Parathyroid adenoma (tissue), 2 donors: ENCODE data around the gene TEX12.

Experiments
- H2AFZ ChIP-seq: fragments of 300-600 bp; sonication (generic); one replicate; pipeline ENCODE4 v1.7.0; 2017; ENCODE audit warnings: antibody characterized with exemption, mild to moderate bottlenecking
- H3K27ac ChIP-seq: fragments of 300-600 bp; sonication (generic); one replicate; pipeline ENCODE4 v1.7.0; 2017
- H3K27me3 ChIP-seq: fragments of 300-600 bp; sonication (generic); one replicate; pipeline ENCODE4 v1.7.0; 2017; ENCODE audit warnings: low read length; ENCODE audit not compliant: control insufficient read depth, insufficient read depth
- H3K36me3 ChIP-seq: fragments of 300-600 bp; sonication (generic); one replicate; pipeline ENCODE4 v1.7.0; 2017; ENCODE audit warnings: low read length; ENCODE audit not compliant: control insufficient read depth, insufficient read depth
- H3K4me1 ChIP-seq: fragments of 300-600 bp; sonication (generic); one replicate; pipeline ENCODE4 v1.7.0; 2017; ENCODE audit warnings: control low read depth
- H3K4me2 ChIP-seq: fragments of 300-600 bp; sonication (generic); one replicate; pipeline ENCODE4 v1.7.0; 2017; ENCODE audit warnings: low read length
- H3K4me3 ChIP-seq: fragments of 300-600 bp; sonication (generic); one replicate; pipeline ENCODE4 v1.7.0; 2017; ENCODE audit warnings: low read depth, low read length
- H3K79me2 ChIP-seq: fragments of 300-600 bp; sonication (generic); one replicate; pipeline ENCODE4 v1.7.0; 2017; ENCODE audit warnings: control low read depth
- H3K9ac ChIP-seq: fragments of 300-600 bp; sonication (generic); one replicate; pipeline ENCODE4 v1.7.0; 2017; ENCODE audit warnings: mild to moderate bottlenecking
- H3K9me3 ChIP-seq: fragments of 300-600 bp; sonication (generic); one replicate; pipeline ENCODE4 v1.7.0; 2017; ENCODE audit warnings: low read length; ENCODE audit not compliant: control insufficient read depth
- TF ChIP-seq, protein P1 (sequence below): fragments of 300-600 bp; sonication (generic); IDR thresholded peaks from one replicate; pipeline ENCODE4 v1.7.0; 2017; ENCODE audit warnings: antibody characterized with exemption, mild to moderate bottlenecking
- donor health status: primary hyperparathyroidism.

The TEX12 gene

DNA sequence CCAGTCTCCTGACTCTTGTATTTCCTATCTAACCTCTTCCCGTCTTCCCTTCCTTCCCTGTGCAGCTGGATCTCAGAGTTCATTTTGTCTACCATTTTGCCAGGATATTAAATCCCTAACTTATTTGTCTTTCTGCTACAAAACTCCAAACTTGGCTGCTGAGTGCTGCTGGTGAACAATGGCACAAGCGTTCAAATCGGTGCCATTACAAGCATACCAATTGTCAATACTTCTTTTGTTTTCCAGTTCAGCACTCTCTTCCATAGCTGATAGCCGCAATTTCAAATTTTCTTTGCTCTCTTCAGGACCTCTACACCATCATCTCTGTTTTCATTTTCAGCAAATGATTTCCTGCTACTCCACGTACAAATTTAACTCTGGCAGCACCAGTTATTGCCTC lies 16.7 kb upstream of the TEX12 start:
- Histone ChIP-seq H3K4me1 (no peaks in the 10 kb centered on the region), H3K4me3 (no peak overlapping the region), H3K36me3 (no peaks in the 10 kb centered on the region), H3K27me3 (no peaks in the 10 kb centered on the region), H3K27ac (no peak overlapping the region), H3K9ac (no peak overlapping the region), H3K4me2 (no peak overlapping the region), H3K9me3 (no peaks in the 10 kb centered on the region), H2AFZ (no peak overlapping the region), H3K79me2 (no peaks in the 10 kb centered on the region)
- TF ChIP-seq, protein P1, sequence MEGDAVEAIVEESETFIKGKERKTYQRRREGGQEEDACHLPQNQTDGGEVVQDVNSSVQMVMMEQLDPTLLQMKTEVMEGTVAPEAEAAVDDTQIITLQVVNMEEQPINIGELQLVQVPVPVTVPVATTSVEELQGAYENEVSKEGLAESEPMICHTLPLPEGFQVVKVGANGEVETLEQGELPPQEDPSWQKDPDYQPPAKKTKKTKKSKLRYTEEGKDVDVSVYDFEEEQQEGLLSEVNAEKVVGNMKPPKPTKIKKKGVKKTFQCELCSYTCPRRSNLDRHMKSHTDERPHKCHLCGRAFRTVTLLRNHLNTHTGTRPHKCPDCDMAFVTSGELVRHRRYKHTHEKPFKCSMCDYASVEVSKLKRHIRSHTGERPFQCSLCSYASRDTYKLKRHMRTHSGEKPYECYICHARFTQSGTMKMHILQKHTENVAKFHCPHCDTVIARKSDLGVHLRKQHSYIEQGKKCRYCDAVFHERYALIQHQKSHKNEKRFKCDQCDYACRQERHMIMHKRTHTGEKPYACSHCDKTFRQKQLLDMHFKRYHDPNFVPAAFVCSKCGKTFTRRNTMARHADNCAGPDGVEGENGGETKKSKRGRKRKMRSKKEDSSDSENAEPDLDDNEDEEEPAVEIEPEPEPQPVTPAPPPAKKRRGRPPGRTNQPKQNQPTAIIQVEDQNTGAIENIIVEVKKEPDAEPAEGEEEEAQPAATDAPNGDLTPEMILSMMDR: no peak

DNA sequence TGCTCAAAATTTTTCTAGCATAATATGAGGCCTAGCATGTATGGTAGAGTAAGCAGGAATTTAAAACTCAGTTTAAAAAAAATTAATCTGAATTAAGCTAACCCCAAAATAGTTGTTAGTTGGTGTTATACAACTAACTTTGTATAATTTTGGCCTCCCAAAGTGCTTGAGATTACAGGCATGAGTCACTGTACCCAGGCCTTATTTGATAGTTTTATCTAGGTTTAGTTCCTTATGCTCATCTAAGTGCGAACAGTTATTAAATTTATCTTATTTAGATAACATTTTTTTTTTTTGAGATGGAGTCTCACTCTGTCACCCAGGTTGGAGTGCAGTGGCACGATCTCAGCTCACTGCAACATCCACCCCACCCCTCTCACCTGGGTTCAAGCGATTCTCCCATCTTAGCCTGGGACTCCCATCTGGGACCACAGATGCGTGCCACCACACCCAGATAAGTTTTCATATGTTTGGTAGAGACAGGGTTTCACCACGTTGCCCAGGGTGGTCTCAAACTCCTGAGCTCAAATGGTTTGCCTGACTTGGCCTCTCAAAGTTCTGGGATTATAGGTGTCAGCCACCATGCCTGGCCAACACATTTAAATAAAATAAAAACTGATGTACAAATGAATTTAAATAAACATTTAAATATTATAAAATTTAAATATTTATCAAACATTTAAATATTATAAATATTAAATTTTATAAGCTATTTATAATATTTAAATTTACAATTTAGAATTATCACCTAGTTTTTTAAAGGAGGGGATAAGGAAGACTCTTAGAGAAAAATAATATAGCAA lies 10.8 kb upstream of the TEX12 start:
- Histone ChIP-seq H3K9ac (no peak overlapping the region), H3K27ac (no peak overlapping the region), H3K27me3 (no peaks in the 10 kb centered on the region), H3K4me3 (no peak overlapping the region), H3K36me3 (no peaks in the 10 kb centered on the region), H3K79me2 (no peaks in the 10 kb centered on the region), H3K4me1 (no peaks in the 10 kb centered on the region), H3K9me3 (no peaks in the 10 kb centered on the region), H3K4me2 (no peak overlapping the region), H2AFZ (no peak overlapping the region)
- TF ChIP-seq, protein P1: no peak

DNA sequence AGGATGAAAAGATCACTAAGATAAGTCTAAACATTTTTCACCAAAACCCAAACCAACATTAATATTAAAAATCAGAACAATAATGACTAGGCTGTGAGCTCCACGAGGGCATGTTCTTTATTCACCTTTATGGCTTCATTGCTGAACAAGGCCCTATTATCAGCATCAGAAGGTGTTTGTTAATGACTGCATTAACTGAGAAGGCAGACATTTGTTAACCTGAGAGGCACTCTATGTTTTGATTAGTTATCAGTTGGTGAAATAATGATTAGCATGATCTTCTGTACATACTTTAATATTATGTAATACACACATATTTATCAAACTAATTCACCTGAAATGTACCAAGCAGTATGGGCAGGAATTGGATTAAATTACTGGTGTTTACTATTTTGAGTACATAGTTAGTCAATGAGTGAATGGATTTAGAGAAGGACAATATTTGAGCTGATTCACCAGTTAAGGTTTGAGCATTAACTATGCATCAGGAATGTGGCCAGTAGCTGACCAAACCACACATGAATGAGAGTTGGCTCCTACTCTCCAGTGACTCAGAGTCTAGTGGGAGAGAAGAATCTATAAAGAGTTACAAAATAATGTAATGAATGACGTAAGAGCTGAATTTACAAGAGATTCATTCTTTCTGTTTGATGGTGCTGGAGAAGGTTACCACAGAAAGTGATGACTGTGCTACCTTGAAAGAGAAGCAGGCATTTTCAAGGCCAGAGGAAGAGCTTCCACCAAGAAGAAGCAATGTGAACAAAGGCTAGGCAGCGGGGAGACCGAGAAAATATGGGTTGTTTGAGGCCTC lies 10.0 kb upstream of the TEX12 start:
- H3K27me3 ChIP-seq: no peaks in the 10 kb centered on the region
- H3K27ac ChIP-seq: no peak overlapping the region
- no peak overlapping the region for H3K9ac ChIP-seq
- H3K79me2 ChIP-seq: no peaks in the 10 kb centered on the region
- no peaks in the 10 kb centered on the region for H3K4me1 ChIP-seq
- no peak overlapping the region for H3K4me3 ChIP-seq
- no peak overlapping the region for H3K4me2 ChIP-seq
- H3K9me3 ChIP-seq: no peaks in the 10 kb centered on the region
- TF ChIP-seq, protein P1: no peak
- no peaks in the 10 kb centered on the region for H3K36me3 ChIP-seq
- H2AFZ ChIP-seq: no peak overlapping the region

DNA sequence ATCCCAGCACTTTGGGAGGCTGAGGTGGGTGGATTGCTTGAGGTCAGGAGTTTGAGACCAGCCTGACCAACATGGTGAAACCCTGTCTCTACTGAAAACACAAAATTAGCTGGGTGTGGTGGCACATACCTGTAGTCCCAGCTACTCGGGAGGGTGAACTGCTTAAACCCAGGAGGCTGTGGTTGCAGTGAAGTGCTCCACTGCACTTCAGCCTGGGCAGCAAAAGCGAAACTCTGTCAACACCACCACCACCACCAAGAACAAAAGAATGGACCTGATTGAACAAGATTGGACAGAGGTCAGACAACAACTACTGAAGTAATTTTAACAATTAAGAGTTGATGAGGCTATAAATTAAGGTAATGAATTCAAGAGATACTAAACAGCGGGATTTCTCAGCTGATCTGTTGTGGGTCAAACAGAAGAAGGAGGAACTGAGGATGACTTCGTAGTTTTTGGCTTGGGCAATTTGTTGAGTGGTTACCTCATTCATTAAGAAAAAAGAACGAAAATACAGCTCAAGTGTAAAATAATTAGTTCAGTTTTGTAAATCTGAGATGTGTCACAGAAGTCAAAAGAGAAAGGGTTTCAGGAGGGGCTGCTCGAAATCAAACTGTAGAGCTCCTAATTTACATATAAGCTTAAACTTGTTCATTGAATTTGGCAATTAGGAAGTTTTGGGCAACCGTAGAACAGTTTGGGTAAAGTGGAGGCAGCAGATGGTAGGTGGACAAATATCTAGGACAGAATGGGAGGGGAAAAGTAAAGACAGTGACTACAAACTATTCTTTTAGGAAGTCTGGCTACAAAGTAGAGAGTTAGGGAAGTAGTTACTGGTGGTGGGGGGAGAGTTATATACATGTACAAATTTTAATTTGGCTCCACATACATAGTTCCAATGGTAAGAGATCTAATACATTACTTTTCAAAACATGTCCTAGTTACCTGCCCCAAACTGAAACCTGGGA lies 7.8 kb upstream of the TEX12 start:
- TF ChIP-seq, protein P1: no peak
- no peaks in the 10 kb centered on the region for H3K36me3 ChIP-seq
- H3K4me3 ChIP-seq: no peak overlapping the region
- H3K9ac ChIP-seq: no peak overlapping the region
- no peaks in the 10 kb centered on the region for H3K27me3 ChIP-seq
- no peaks in the 10 kb centered on the region for H3K79me2 ChIP-seq
- H3K9me3 ChIP-seq: no peaks in the 10 kb centered on the region
- no peaks in the 10 kb centered on the region for H3K4me1 ChIP-seq
- H3K27ac ChIP-seq: no peak overlapping the region
- H2AFZ ChIP-seq: no peak overlapping the region
- H3K4me2 ChIP-seq: no peak overlapping the region
